ENCODE results near the gene HACL1.

HACL1 gene

GRCh38 chr3:15520804-15521572, 80.4 kb downstream of the HACL1 start:
- TF ChIP-seq SPI1 (IDR thresholded peaks at IDR 0.05; ENCODE audit: low read depth, low read length) (peak; percentile 13; the same call in 1 of the 2 replicates), POLR2AphosphoS5 (IDR thresholded peaks at IDR 0.05; ENCODE audit: low read depth, low read length) (no peak), TAF1 (IDR thresholded peaks at IDR 0.05; ENCODE audit: low read depth, low read length) (no peak), POLR2A (IDR thresholded peaks at IDR 0.05; ENCODE audit: low read depth, low read length) (no peak), POU2F2 (IDR thresholded peaks at IDR 0.05; ENCODE audit: low read depth, low read length) (no peak), PAX5 (IDR thresholded peaks at IDR 0.05; ENCODE audit: insufficient read depth, low read length, severe bottlenecking) (no peak)
- no peak for DNase-seq (ENCODE audit: insufficient read length, low spot score)
- no peak for FAIRE-seq

DNA sequence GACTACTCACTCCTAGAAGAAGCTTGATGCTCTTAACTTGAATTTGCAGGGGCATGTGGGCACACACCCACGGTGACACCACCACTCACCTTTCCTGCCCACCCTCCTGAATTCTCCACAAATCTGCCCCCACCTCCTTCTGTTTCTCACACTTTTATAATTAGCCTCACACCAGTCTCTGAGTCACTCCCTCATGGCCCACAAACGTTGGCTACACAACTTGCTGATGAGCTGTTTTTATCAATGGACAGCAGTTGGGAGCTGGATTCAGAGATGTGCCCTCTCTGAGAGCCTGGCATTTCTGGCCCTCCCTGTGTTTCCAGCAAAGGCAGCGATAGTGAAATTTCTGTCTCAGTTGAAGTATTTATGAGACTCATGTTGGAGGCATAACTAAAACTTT, 81.2 kb downstream of the HACL1 start:
- FAIRE-seq (no peak), DNase-seq (ENCODE audit: insufficient read length, low spot score) (no peak)
- TF ChIP-seq POLR2A (IDR thresholded peaks at IDR 0.05; ENCODE audit: low read depth, low read length) (no peak), PAX5 (IDR thresholded peaks at IDR 0.05; ENCODE audit: insufficient read depth, low read length, severe bottlenecking) (no peak), POLR2AphosphoS5 (IDR thresholded peaks at IDR 0.05; ENCODE audit: low read depth, low read length) (no peak), SPI1 (IDR thresholded peaks at IDR 0.05; ENCODE audit: low read depth, low read length) (no peak), POU2F2 (IDR thresholded peaks at IDR 0.05; ENCODE audit: low read depth, low read length) (no peak), TAF1 (IDR thresholded peaks at IDR 0.05; ENCODE audit: low read depth, low read length) (no peak)

GRCh38 chr3:15519096-15519495, 82.3 kb downstream of the HACL1 start:
- no peak for FAIRE-seq
- no peak for DNase-seq (ENCODE audit: insufficient read length, low spot score)
- TF ChIP-seq PAX5 (IDR thresholded peaks at IDR 0.05; ENCODE audit: insufficient read depth, low read length, severe bottlenecking) (no peak), SPI1 (IDR thresholded peaks at IDR 0.05; ENCODE audit: low read depth, low read length) (no peak), TAF1 (IDR thresholded peaks at IDR 0.05; ENCODE audit: low read depth, low read length) (no peak), POU2F2 (IDR thresholded peaks at IDR 0.05; ENCODE audit: low read depth, low read length) (no peak), POLR2AphosphoS5 (IDR thresholded peaks at IDR 0.05; ENCODE audit: low read depth, low read length) (no peak), POLR2A (IDR thresholded peaks at IDR 0.05; ENCODE audit: low read depth, low read length) (no peak)

GRCh38 chr3:15514663-15515340, 86.6 kb downstream of the HACL1 start:
- FAIRE-seq (no peak), DNase-seq (ENCODE audit: insufficient read length, low spot score) (no peak)
- TF ChIP-seq SPI1 (IDR thresholded peaks at IDR 0.05; ENCODE audit: low read depth, low read length) (no peak), TAF1 (IDR thresholded peaks at IDR 0.05; ENCODE audit: low read depth, low read length) (no peak), POU2F2 (IDR thresholded peaks at IDR 0.05; ENCODE audit: low read depth, low read length) (no peak), POLR2AphosphoS5 (IDR thresholded peaks at IDR 0.05; ENCODE audit: low read depth, low read length) (no peak), POLR2A (IDR thresholded peaks at IDR 0.05; ENCODE audit: low read depth, low read length) (no peak), PAX5 (IDR thresholded peaks at IDR 0.05; ENCODE audit: insufficient read depth, low read length, severe bottlenecking) (no peak)

- FAIRE-seq = no peak
- DNase-seq (ENCODE audit: insufficient read length, low spot score) = no peak
- TF ChIP-seq SPI1 (IDR thresholded peaks at IDR 0.05; ENCODE audit: low read depth, low read length) = no peak
Observed at GRCh38 chr3:15513810-15514662, 87.3 kb downstream of the HACL1 start.

- FAIRE-seq (no peak), DNase-seq (ENCODE audit: insufficient read length, low spot score) (no peak)
- no peak for TF ChIP-seq POLR2AphosphoS5 (IDR thresholded peaks at IDR 0.05; ENCODE audit: low read depth, low read length)
- no peak for TF ChIP-seq POU2F2 (IDR thresholded peaks at IDR 0.05; ENCODE audit: low read depth, low read length)
- TF ChIP-seq PAX5 (IDR thresholded peaks at IDR 0.05; ENCODE audit: insufficient read depth, low read length, severe bottlenecking) = no peak
- TF ChIP-seq SPI1 (IDR thresholded peaks at IDR 0.05; ENCODE audit: low read depth, low read length) = no peak
- no peak for TF ChIP-seq TAF1 (IDR thresholded peaks at IDR 0.05; ENCODE audit: low read depth, low read length)
- no peak for TF ChIP-seq POLR2A (IDR thresholded peaks at IDR 0.05; ENCODE audit: low read depth, low read length)
Observed at GRCh38 chr3:15513116-15513515, 88.3 kb downstream of the HACL1 start.

DNA sequence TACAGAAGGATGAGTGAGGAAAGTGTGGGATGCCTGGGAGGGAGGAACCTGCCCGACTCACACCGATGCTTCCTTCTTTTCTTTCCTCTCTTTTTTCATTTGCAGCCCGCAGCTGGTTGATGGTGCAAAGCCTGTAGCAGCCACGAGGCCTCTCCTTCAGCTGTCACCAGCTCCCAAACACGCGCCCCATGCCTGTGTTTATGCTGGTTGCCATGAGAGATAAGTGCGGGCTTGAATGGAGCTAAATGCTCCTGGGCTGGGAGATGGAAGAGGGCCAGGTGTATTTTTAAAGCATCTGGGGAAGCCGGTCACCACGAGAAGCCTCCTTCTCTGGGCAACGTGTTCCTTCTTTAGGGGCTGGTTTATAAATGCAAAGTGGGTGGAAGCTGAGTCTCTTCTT, 89.2 kb downstream of the HACL1 start:
- DNase-seq (ENCODE audit: insufficient read length, low spot score) (no peak), FAIRE-seq (no peak)
- TF ChIP-seq PAX5 (IDR thresholded peaks at IDR 0.05; ENCODE audit: insufficient read depth, low read length, severe bottlenecking) (no peak), SPI1 (IDR thresholded peaks at IDR 0.05; ENCODE audit: low read depth, low read length) (no peak), POLR2A (IDR thresholded peaks at IDR 0.05; ENCODE audit: low read depth, low read length) (no peak), POLR2AphosphoS5 (IDR thresholded peaks at IDR 0.05; ENCODE audit: low read depth, low read length) (no peak), TAF1 (IDR thresholded peaks at IDR 0.05; ENCODE audit: low read depth, low read length) (no peak), POU2F2 (IDR thresholded peaks at IDR 0.05; ENCODE audit: low read depth, low read length) (no peak)

- no peak for DNase-seq (ENCODE audit: insufficient read length, low spot score)
- FAIRE-seq = no peak
- TF ChIP-seq PAX5 (IDR thresholded peaks at IDR 0.05; ENCODE audit: insufficient read depth, low read length, severe bottlenecking) (no peak), POU2F2 (IDR thresholded peaks at IDR 0.05; ENCODE audit: low read depth, low read length) (no peak), SPI1 (IDR thresholded peaks at IDR 0.05; ENCODE audit: low read depth, low read length) (no peak), POLR2AphosphoS5 (IDR thresholded peaks at IDR 0.05; ENCODE audit: low read depth, low read length) (no peak), TAF1 (IDR thresholded peaks at IDR 0.05; ENCODE audit: low read depth, low read length) (no peak), POLR2A (IDR thresholded peaks at IDR 0.05; ENCODE audit: low read depth, low read length) (no peak)
Observed at GRCh38 chr3:15511156-15511555, 90.2 kb downstream of the HACL1 start.

Measured in GM12891 (cell line).